Endothelial cell of umbilical vein (primary cell): ENCODE data around the gene RASGRF1. TPM values are rescaled to one million over a fixed set of nuclear protein-coding genes. Genes with fewer than 3 reads are reported as not detected.

Experiments used
- BruUV-seq: library from RNA; stranded (reverse); fragments of 400-500 nt; replicated peaks from 2 replicates; lab custom pipeline; 2021; lab: Mats Ljungman, UMichigan
- CTCF ChIA-PET: fragments of 300-600, 350-600 bp; sonication (Branson Sonifier 250); formaldehyde crosslinking; loops from one replicate; lab custom pipeline; 2021; ENCODE audit warnings: antibody characterized with exemption, inconsistent platforms; lab: Charles Lee
- POLR2A ChIA-PET: fragments of 300-600, 350-600 bp; sonication (Branson Sonifier 250); formaldehyde crosslinking; loops from one replicate; lab custom pipeline; 2021; ENCODE audit warnings: antibody characterized with exemption, inconsistent platforms; lab: Charles Lee
- DNase-seq: peaks from one replicate; pipeline ENCODE4 v3.0.0-alpha.2; 2011; ENCODE audit warnings: low read depth, low spot score
- FAIRE-seq: peaks from 2 replicates; lab custom pipeline; 2011; peaks lifted over from hg19 to GRCh38; lab: Jason Lieb, UNC
- H2AFZ ChIP-seq: 2 replicates; pipeline ENCODE4 v1.6.0; 2012; ENCODE audit warnings: low read depth, low read length, control low read depth, inconsistent platforms
- H3K27ac ChIP-seq: 2 replicates; pipeline ENCODE4 v1.5.1; 2011; ENCODE audit warnings: low read depth, mild to moderate bottlenecking, control low read depth, low read length, moderate library complexity; ENCODE audit not compliant: insufficient read depth
- H3K27me3 ChIP-seq, 2 experiments: 2 replicates each; pipeline versions ENCODE4 v1.6.0 to v1.6.1; 2011; ENCODE audit warnings: low read length in 2 of 2, mixed read lengths in 1 of 2; ENCODE audit not compliant: control insufficient read depth in 2 of 2, insufficient read depth in 2 of 2
- H3K36me3 ChIP-seq, 2 experiments: 2 replicates in 1 of 2; 3 replicates in 1 of 2; pipeline ENCODE4 v1.5.1; 2011; ENCODE audit warnings: low read length in 2 of 2, mild to moderate bottlenecking in 1 of 2, moderate library complexity in 1 of 2; ENCODE audit not compliant: control insufficient read depth in 2 of 2, insufficient read depth in 2 of 2; ENCODE audit errors: extremely low read depth in 1 of 2
- H3K4me1 ChIP-seq: 3 replicates; pipeline ENCODE4 v1.5.1; 2011; ENCODE audit warnings: mild to moderate bottlenecking, low read length; ENCODE audit not compliant: control insufficient read depth, insufficient read depth; ENCODE audit errors: extremely low read depth
- H3K4me2 ChIP-seq: 2 replicates; pipeline ENCODE4 v1.6.1; 2011; ENCODE audit warnings: low read length, control low read depth, mixed read lengths; ENCODE audit not compliant: insufficient read depth
- H3K4me3 ChIP-seq, 3 experiments: fragments of 200-600 bp in 1 of 3; sonication (generic), shearing (Covaris generic) in 1 of 3; replicated peaks in 1 of 3; 2 replicates each; pipeline ENCODE4 v1.5.1; 2011 to 2016; ENCODE audit warnings: control low read depth in 3 of 3, low read length in 3 of 3, mild to moderate bottlenecking in 2 of 3, inconsistent platforms in 1 of 3, low read depth in 1 of 3, moderate library complexity in 1 of 3; ENCODE audit not compliant: insufficient read depth in 1 of 3
- H3K79me2 ChIP-seq: 2 replicates; pipeline ENCODE4 v1.6.0; 2012; ENCODE audit warnings: low read length, inconsistent platforms; ENCODE audit not compliant: control insufficient read depth, insufficient read depth
- H3K9ac ChIP-seq: replicated peaks from 2 replicates; pipeline ENCODE3; 2011; ENCODE audit warnings: low read length, control low read depth; ENCODE audit not compliant: insufficient read depth; ENCODE audit errors: extremely low read depth
- H3K9me1 ChIP-seq: replicated peaks from 3 replicates; pipeline ENCODE4 v1.6.0; 2011; ENCODE audit warnings: mild to moderate bottlenecking, low read length; ENCODE audit not compliant: control insufficient read depth, insufficient read depth; ENCODE audit errors: extremely low read depth
- H3K9me3 ChIP-seq: replicated peaks from 2 replicates; pipeline ENCODE4 v1.5.1; 2012; ENCODE audit warnings: low read length, inconsistent platforms; ENCODE audit not compliant: control insufficient read depth, insufficient read depth
- H4K20me1 ChIP-seq: replicated peaks from 2 replicates; pipeline ENCODE3; 2011; ENCODE audit warnings: mild to moderate bottlenecking, low read length; ENCODE audit not compliant: control insufficient read depth, insufficient read depth; ENCODE audit errors: extremely low read depth
- CTCF ChIP-seq, 2 donors: IDR thresholded peaks; 1 replicate in 1 of 2; 2 replicates in 1 of 2; pipeline ENCODE4 v1.5.1; 2011; ENCODE audit warnings: low read length in 2 of 2, mild to moderate bottlenecking in 2 of 2, moderate library complexity in 2 of 2, control low read depth in 1 of 2, inconsistent platforms in 1 of 2, low read depth in 1 of 2; ENCODE audit not compliant: insufficient read depth in 1 of 2; ENCODE audit errors: extremely low read depth in 1 of 2
- EZH2 ChIP-seq: IDR thresholded peaks from 2 replicates; pipeline ENCODE4 v1.6.1; 2012; ENCODE audit warnings: borderline replicate concordance, low read depth, mild to moderate bottlenecking, moderate library complexity, low read length, inconsistent platforms; ENCODE audit not compliant: severe bottlenecking
- FOS ChIP-seq: IDR thresholded peaks from 2 replicates; pipeline ENCODE4 v1.6.1; 2011; ENCODE audit warnings: mild to moderate bottlenecking, low read length, moderate library complexity, borderline replicate concordance; ENCODE audit not compliant: insufficient read depth
- GATA2 ChIP-seq: IDR thresholded peaks from 2 replicates; pipeline ENCODE4 v1.7.0; 2011; ENCODE audit warnings: low read depth, mild to moderate bottlenecking, moderate library complexity, mixed read lengths, low read length; ENCODE audit not compliant: insufficient read length, insufficient read depth
- JUN ChIP-seq: IDR thresholded peaks from 2 replicates; pipeline ENCODE4 v1.6.1; 2011; ENCODE audit warnings: borderline replicate concordance, low read depth; ENCODE audit not compliant: insufficient read length, insufficient read depth
- MAX ChIP-seq: IDR thresholded peaks from 2 replicates; pipeline ENCODE4 v1.6.1; 2011; ENCODE audit not compliant: insufficient read depth, insufficient read length
- MYC ChIP-seq: IDR thresholded peaks from one replicate; pipeline ENCODE4 v1.6.1; 2011; ENCODE audit warnings: mild to moderate bottlenecking, low read depth, low read length
- POLR2A ChIP-seq: IDR thresholded peaks from 2 replicates; pipeline ENCODE4 v1.6.1; 2012; ENCODE audit warnings: low read depth, mild to moderate bottlenecking, control low read depth, low read length
- POLR2AphosphoS5 ChIP-seq: IDR thresholded peaks from 2 replicates; pipeline ENCODE4 v1.6.1; 2012; ENCODE audit warnings: low read depth, mild to moderate bottlenecking, control low read depth, low read length, moderate library complexity; ENCODE audit not compliant: insufficient read depth
- dilution Hi-C: fragments of 300-500 bp; cut with MboI; formaldehyde crosslinking; loops from one replicate; pipeline ENCODE4 v1.15.0; 2019; ENCODE audit warnings: low sequenced_read_pairs; ENCODE audit not compliant: extremely low pct_ligation_motif_present
- intact Hi-C: fragments of 100-400 bp; cut with micrococcal nuclease; formaldehyde crosslinking; loops from one replicate; pipeline ENCODE4 v1.10.0; 2022
- polyA plus RNA-seq, 4 experiments: library from polyadenylated mRNA; depleted of rRNA in 3 of 4; stranded (reverse) in 3 of 4; unstranded in 1 of 4; fragments of >200 nt; gene quantifications; 2 replicates each; pipeline versions ENCODE4 v1.2.1 to v1.2.3, GENCODE V29; 2011 to 2012; ENCODE audit warnings: missing spikeins in 1 of 4
- total RNA-seq: library from RNA; stranded (reverse); gene quantifications from 2 replicates; pipeline ENCODE4 v1.2.3, GENCODE V29; 2021

Gene RASGRF1
- total and polyA plus RNA-seq, 2 donors (not counting 3 experiments of a cell fraction or from before 2014, with no cell fraction given), result 0.04 TPM; not detected in 1

- dilution Hi-C loops, result no loop called here
- Histone ChIP-seq H4K20me1 (no peaks in the 10 kb centered on the region), H2AFZ (no peak overlapping the region), H3K4me2 (no peak overlapping the region), H3K9ac (no peak overlapping the region), H3K9me1 (no peaks in the 10 kb centered on the region), H3K36me3 (no peaks in the 10 kb centered on the region), H3K27ac (no peak overlapping the region), H3K27me3 (no peaks in the 10 kb centered on the region), H3K79me2 (no peaks in the 10 kb centered on the region), H3K9me3 (no peaks in the 10 kb centered on the region), H3K4me1 (no peaks in the 10 kb centered on the region), H3K4me3 (no peak overlapping the region)
- DNase-seq (no peak), FAIRE-seq (no peak)
- no TSS peak for BruUV-seq
- TF ChIP-seq EZH2, result no peak
- no peak for TF ChIP-seq MYC
- TF ChIP-seq FOS, result no peak
- TF ChIP-seq CTCF (IDR thresholded peaks at IDR 0.05; ENCODE audit: extremely low read depth in 1 of 2, insufficient read depth in 1 of 2, low read depth in 1 of 2, low read length in 2 of 2), result no peak
- no peak for TF ChIP-seq POLR2AphosphoS5
- no peak for TF ChIP-seq POLR2A
- TF ChIP-seq JUN, result no peak
- TF ChIP-seq MAX, result no peak
- no peak for TF ChIP-seq GATA2
- POLR2A ChIA-PET, result no interaction called here
- CTCF ChIA-PET, result no interaction called here
- intact Hi-C loops, result no loop called here
These were observed 42.7 kb upstream of the RASGRF1 start for GRCh38 chr15:79133309-79133708.
